ENCODE results near the gene PGBD5.

Gene PGBD5

DNA sequence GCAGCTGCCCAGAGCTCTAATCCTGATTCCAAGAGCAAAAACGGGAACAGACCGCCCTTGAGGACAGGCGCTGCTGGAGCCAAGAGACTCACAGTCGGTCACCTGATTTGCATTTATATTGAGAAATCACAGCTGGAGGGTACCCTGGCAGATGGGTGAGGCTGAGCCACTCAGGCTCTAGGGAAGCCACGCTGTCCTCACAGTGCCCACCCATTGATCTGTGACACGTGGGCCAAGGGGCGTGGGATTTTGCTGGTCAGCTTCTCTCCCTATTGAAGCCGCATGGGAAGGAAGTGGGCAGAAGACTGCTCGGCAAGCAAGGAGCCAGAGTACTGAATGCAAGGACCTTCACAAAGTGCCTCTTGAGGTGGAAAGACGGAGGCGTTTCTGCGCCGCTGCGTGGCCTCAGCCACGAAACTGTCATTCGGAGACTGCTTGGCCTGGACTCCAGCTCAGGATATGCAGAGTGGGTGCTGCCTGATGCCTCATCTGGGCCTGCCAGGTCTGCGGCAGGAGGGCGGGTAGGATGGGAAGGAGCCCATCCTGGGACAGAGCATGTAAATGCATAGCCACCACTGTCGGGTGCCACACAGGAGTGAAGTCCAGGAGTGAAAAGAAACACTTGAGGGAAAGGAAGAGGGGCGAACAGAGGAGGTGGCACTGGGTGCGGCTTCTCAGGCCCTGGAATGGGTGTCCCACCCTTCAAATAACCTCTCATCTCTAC lies 139.8 kb downstream of the PGBD5 start:
- H3K4me3 ChIP-seq (ENCODE audit: low read depth, low read length), result no peak overlapping the region
- TF ChIP-seq, protein P1, sequence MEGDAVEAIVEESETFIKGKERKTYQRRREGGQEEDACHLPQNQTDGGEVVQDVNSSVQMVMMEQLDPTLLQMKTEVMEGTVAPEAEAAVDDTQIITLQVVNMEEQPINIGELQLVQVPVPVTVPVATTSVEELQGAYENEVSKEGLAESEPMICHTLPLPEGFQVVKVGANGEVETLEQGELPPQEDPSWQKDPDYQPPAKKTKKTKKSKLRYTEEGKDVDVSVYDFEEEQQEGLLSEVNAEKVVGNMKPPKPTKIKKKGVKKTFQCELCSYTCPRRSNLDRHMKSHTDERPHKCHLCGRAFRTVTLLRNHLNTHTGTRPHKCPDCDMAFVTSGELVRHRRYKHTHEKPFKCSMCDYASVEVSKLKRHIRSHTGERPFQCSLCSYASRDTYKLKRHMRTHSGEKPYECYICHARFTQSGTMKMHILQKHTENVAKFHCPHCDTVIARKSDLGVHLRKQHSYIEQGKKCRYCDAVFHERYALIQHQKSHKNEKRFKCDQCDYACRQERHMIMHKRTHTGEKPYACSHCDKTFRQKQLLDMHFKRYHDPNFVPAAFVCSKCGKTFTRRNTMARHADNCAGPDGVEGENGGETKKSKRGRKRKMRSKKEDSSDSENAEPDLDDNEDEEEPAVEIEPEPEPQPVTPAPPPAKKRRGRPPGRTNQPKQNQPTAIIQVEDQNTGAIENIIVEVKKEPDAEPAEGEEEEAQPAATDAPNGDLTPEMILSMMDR (IDR thresholded peaks at IDR 0.05; ENCODE audit: low read depth, low read length), result no peak

DNA sequence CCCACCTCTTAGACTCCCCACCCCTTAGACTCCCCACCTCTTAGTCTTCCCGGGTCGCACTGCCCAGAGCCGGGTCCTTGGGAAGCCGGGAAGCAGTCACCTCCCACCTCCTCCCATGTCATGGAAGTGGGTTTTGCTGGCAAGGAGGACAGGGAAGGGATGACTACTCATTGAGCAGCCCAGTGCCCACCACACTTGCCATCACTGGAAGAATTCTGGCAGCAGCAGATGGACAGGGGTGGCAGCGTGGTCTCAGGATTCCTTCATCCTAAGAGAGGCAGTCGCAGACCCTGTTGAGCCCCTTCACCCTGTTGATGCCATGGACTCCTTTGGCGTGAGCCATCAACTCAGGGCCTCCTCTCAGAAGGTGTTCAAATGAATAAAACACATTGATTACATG lies 140.8 kb downstream of the PGBD5 start:
- TF ChIP-seq, protein P1 (IDR thresholded peaks at IDR 0.05; ENCODE audit: low read depth, low read length), result no peak
- H3K4me3 ChIP-seq (ENCODE audit: low read depth, low read length), result no peak overlapping the region

DNA sequence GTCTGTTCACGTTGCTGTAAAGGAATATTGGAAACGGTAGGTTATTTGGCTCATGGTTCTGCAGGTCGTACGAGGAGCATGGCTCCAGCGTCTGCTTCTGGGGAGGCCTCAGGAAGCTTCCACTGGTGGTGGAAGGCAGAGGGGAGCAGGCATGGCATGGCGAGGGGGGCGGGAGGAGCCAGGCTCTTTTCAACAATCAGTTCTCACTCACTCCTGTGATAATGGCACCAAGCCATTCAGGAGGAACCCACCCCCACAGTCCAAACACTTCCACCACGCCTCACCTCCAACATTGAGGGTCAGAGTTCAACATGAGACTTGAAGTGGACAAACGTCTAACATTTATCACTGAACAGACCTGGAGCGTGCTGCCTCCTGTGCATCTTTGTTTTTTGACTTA lies 141.2 kb downstream of the PGBD5 start:
- no peak overlapping the region for H3K4me3 ChIP-seq (ENCODE audit: low read depth, low read length)
- TF ChIP-seq, protein P1 (IDR thresholded peaks at IDR 0.05; ENCODE audit: low read depth, low read length), result no peak

DNA sequence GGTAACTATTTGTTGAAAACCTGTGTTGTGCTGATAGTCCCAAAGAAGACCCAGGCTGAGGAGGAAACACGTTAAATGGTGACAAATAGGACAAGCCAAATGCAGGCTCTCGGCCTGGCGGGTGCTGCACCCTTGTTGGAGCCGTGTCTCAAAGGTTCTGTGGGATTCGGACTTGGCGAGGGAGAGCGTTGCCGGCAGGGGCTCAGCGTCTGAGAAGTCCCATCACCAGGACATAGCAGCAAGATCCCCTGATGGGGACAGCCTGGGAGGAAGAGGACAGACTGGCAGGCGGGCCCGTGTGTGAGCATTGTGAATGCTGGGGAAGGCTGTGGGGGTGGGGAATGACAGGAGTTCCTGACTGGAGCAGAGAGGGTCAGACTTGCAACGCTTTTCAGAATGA lies 142.5 kb downstream of the PGBD5 start:
- H3K4me3 ChIP-seq (ENCODE audit: low read depth, low read length), result no peak overlapping the region
- TF ChIP-seq, protein P1 (IDR thresholded peaks at IDR 0.05; ENCODE audit: low read depth, low read length), result no peak

DNA sequence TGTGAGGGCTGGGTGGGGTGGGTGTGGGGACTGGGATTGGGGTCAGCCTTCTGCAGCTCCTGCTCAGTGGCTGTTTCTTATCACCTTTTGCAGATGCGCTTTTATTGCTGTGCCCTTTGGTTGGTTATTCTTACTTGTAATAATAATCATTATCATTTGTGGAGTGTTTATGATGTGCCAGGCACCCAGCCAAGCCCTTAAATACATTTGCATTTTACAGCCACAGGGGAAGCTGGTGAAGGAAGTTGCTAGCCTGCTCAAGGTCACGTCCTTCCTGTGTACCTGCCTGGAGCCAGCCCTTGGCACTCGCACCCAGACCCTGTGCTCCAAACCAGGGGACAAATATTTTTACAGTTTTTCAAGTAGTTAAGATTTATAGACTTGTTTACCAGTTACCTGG lies 144.0 kb downstream of the PGBD5 start:
- no peak overlapping the region for H3K4me3 ChIP-seq (ENCODE audit: low read depth, low read length)
- TF ChIP-seq, protein P1 (IDR thresholded peaks at IDR 0.05; ENCODE audit: low read depth, low read length), result no peak

DNA sequence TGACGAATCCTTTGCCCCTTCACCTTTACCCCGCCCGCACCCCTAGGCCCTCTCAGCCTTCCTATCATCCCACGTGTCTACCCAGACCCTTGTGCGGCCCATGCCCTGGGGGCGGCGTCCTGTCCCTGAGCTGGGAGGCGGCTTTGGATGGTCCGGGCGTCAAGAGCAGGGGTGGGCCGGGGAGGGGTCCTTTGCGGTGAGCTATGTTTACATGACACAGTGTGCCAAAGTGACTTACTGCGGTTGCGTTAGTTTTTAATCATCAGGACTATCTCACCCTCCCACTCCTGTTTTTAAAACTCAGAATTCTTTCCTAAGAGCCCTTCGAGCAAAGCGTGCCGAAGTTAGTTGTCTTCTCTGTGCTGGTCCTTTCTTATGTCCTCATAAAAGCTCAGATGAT lies 144.6 kb downstream of the PGBD5 start:
- no peak overlapping the region for H3K4me3 ChIP-seq (ENCODE audit: low read depth, low read length)
- TF ChIP-seq, protein P1 (IDR thresholded peaks at IDR 0.05; ENCODE audit: low read depth, low read length), result no peak

DNA sequence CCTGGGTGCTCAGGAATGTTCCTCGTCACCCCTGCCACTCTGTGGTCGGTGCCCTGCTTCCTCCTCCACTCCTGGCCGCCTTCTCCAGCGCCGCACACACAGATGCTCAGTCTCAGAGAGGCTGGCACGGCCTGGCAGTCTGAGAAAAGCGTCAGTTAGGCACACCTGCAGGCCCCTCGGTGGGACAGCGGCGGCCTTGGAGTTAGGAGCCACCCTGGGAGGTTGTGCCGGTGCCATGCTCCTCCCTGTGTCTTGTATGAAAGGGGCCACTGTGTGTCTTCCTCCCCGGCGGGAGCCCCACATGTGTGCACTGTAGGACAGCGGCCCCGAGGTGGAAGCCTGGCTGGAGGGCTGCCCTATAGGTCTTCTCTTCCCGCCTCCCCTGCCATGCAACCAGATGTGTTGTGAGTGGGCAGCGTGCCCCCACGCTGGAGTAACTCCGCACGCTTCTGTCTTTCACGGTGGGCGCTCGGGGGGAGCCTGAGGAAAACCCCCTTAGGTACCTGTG lies 145.2 kb downstream of the PGBD5 start:
- H3K4me3 ChIP-seq (ENCODE audit: low read depth, low read length), result no peak overlapping the region
- TF ChIP-seq, protein P1 (IDR thresholded peaks at IDR 0.05; ENCODE audit: low read depth, low read length), result no peak

All from WI38 (cell line).